Endothelial cell of umbilical vein (primary cell): ENCODE results near the gene CES1. TPM values are rescaled to one million over a fixed set of nuclear protein-coding genes. Genes with fewer than 3 reads are reported as not detected.

ENCODE experiments used
- BruUV-seq: library from RNA; stranded (reverse); fragments of 400-500 nt; replicated peaks from 2 replicates; lab custom pipeline; 2021; lab: Mats Ljungman, UMichigan
- CTCF ChIA-PET: fragments of 300-600, 350-600 bp; sonication (Branson Sonifier 250); formaldehyde crosslinking; loops from one replicate; lab custom pipeline; 2021; ENCODE audit warnings: antibody characterized with exemption, inconsistent platforms; lab: Charles Lee
- POLR2A ChIA-PET: fragments of 300-600, 350-600 bp; sonication (Branson Sonifier 250); formaldehyde crosslinking; loops from one replicate; lab custom pipeline; 2021; ENCODE audit warnings: antibody characterized with exemption, inconsistent platforms; lab: Charles Lee
- DNase-seq: peaks from one replicate; pipeline ENCODE4 v3.0.0-alpha.2; 2011; ENCODE audit warnings: low read depth, low spot score
- FAIRE-seq: peaks from 2 replicates; lab custom pipeline; 2011; peaks lifted over from hg19 to GRCh38; lab: Jason Lieb, UNC
- H2AFZ ChIP-seq: 2 replicates; pipeline ENCODE4 v1.6.0; 2012; ENCODE audit warnings: low read depth, low read length, control low read depth, inconsistent platforms
- H3K27ac ChIP-seq: 2 replicates; pipeline ENCODE4 v1.5.1; 2011; ENCODE audit warnings: low read depth, mild to moderate bottlenecking, control low read depth, low read length, moderate library complexity; ENCODE audit not compliant: insufficient read depth
- H3K27me3 ChIP-seq, 2 experiments: 2 replicates each; pipeline versions ENCODE4 v1.6.0 to v1.6.1; 2011; ENCODE audit warnings: low read length in 2 of 2, mixed read lengths in 1 of 2; ENCODE audit not compliant: control insufficient read depth in 2 of 2, insufficient read depth in 2 of 2
- H3K36me3 ChIP-seq, 2 experiments: 2 replicates in 1 of 2; 3 replicates in 1 of 2; pipeline ENCODE4 v1.5.1; 2011; ENCODE audit warnings: low read length in 2 of 2, mild to moderate bottlenecking in 1 of 2, moderate library complexity in 1 of 2; ENCODE audit not compliant: control insufficient read depth in 2 of 2, insufficient read depth in 2 of 2; ENCODE audit errors: extremely low read depth in 1 of 2
- H3K4me1 ChIP-seq: 3 replicates; pipeline ENCODE4 v1.5.1; 2011; ENCODE audit warnings: mild to moderate bottlenecking, low read length; ENCODE audit not compliant: control insufficient read depth, insufficient read depth; ENCODE audit errors: extremely low read depth
- H3K4me2 ChIP-seq: 2 replicates; pipeline ENCODE4 v1.6.1; 2011; ENCODE audit warnings: low read length, control low read depth, mixed read lengths; ENCODE audit not compliant: insufficient read depth
- H3K4me3 ChIP-seq, 3 experiments: fragments of 200-600 bp in 1 of 3; sonication (generic), shearing (Covaris generic) in 1 of 3; replicated peaks in 1 of 3; 2 replicates each; pipeline ENCODE4 v1.5.1; 2011 to 2016; ENCODE audit warnings: control low read depth in 3 of 3, low read length in 3 of 3, mild to moderate bottlenecking in 2 of 3, inconsistent platforms in 1 of 3, low read depth in 1 of 3, moderate library complexity in 1 of 3; ENCODE audit not compliant: insufficient read depth in 1 of 3
- H3K79me2 ChIP-seq: 2 replicates; pipeline ENCODE4 v1.6.0; 2012; ENCODE audit warnings: low read length, inconsistent platforms; ENCODE audit not compliant: control insufficient read depth, insufficient read depth
- H3K9ac ChIP-seq: replicated peaks from 2 replicates; pipeline ENCODE3; 2011; ENCODE audit warnings: low read length, control low read depth; ENCODE audit not compliant: insufficient read depth; ENCODE audit errors: extremely low read depth
- H3K9me1 ChIP-seq: replicated peaks from 3 replicates; pipeline ENCODE4 v1.6.0; 2011; ENCODE audit warnings: mild to moderate bottlenecking, low read length; ENCODE audit not compliant: control insufficient read depth, insufficient read depth; ENCODE audit errors: extremely low read depth
- H3K9me3 ChIP-seq: replicated peaks from 2 replicates; pipeline ENCODE4 v1.5.1; 2012; ENCODE audit warnings: low read length, inconsistent platforms; ENCODE audit not compliant: control insufficient read depth, insufficient read depth
- H4K20me1 ChIP-seq: replicated peaks from 2 replicates; pipeline ENCODE3; 2011; ENCODE audit warnings: mild to moderate bottlenecking, low read length; ENCODE audit not compliant: control insufficient read depth, insufficient read depth; ENCODE audit errors: extremely low read depth
- CTCF ChIP-seq, 2 donors: IDR thresholded peaks; 1 replicate in 1 of 2; 2 replicates in 1 of 2; pipeline ENCODE4 v1.5.1; 2011; ENCODE audit warnings: low read length in 2 of 2, mild to moderate bottlenecking in 2 of 2, moderate library complexity in 2 of 2, control low read depth in 1 of 2, inconsistent platforms in 1 of 2, low read depth in 1 of 2; ENCODE audit not compliant: insufficient read depth in 1 of 2; ENCODE audit errors: extremely low read depth in 1 of 2
- EZH2 ChIP-seq: IDR thresholded peaks from 2 replicates; pipeline ENCODE4 v1.6.1; 2012; ENCODE audit warnings: borderline replicate concordance, low read depth, mild to moderate bottlenecking, moderate library complexity, low read length, inconsistent platforms; ENCODE audit not compliant: severe bottlenecking
- GATA2 ChIP-seq: IDR thresholded peaks from 2 replicates; pipeline ENCODE4 v1.7.0; 2011; ENCODE audit warnings: low read depth, mild to moderate bottlenecking, moderate library complexity, mixed read lengths, low read length; ENCODE audit not compliant: insufficient read length, insufficient read depth
- MAX ChIP-seq: IDR thresholded peaks from 2 replicates; pipeline ENCODE4 v1.6.1; 2011; ENCODE audit not compliant: insufficient read depth, insufficient read length
- MYC ChIP-seq: IDR thresholded peaks from one replicate; pipeline ENCODE4 v1.6.1; 2011; ENCODE audit warnings: mild to moderate bottlenecking, low read depth, low read length
- dilution Hi-C: fragments of 300-500 bp; cut with MboI; formaldehyde crosslinking; loops from one replicate; pipeline ENCODE4 v1.15.0; 2019; ENCODE audit warnings: low sequenced_read_pairs; ENCODE audit not compliant: extremely low pct_ligation_motif_present
- intact Hi-C: fragments of 100-400 bp; cut with micrococcal nuclease; formaldehyde crosslinking; loops from one replicate; pipeline ENCODE4 v1.10.0; 2022
- polyA plus RNA-seq, 4 experiments: library from polyadenylated mRNA; depleted of rRNA in 3 of 4; stranded (reverse) in 3 of 4; unstranded in 1 of 4; fragments of >200 nt; gene quantifications; 2 replicates each; pipeline versions ENCODE4 v1.2.1 to v1.2.3, GENCODE V29; 2011 to 2012; ENCODE audit warnings: missing spikeins in 1 of 4
- total RNA-seq: library from RNA; stranded (reverse); gene quantifications from 2 replicates; pipeline ENCODE4 v1.2.3, GENCODE V29; 2021

CES1 gene
- total and polyA plus RNA-seq, 2 donors (not counting 3 experiments of a cell fraction or from before 2014, with no cell fraction given): not detected

- dilution Hi-C loops: loop anchor here (25.0 kb wide), 1 partner anchor 112 kb away; no protein-coding TSS in a partner anchor
- no peak overlapping the region for H3K4me2 ChIP-seq
- no peaks in the 10 kb centered on the region for H3K9me1 ChIP-seq
- H3K9ac ChIP-seq: no peak overlapping the region
- no peak overlapping the region for H3K4me3 ChIP-seq
- H3K27me3 ChIP-seq: no peaks in the 10 kb centered on the region
- intact Hi-C loops: loop anchor here (10.0 kb wide), 1 partner anchor 465 kb away; no protein-coding TSS in a partner anchor
- ChIA-PET CTCF (interaction anchor here (1.2 kb wide), 1 partner anchor 10 kb away, joined by 3 read pairs; no protein-coding TSS in a partner anchor), POLR2A (no interaction called here)
- FAIRE-seq (no peak), DNase-seq (no peak)
- no peak overlapping the region for H3K27ac ChIP-seq
- H3K9me3 ChIP-seq: no peaks in the 10 kb centered on the region
- H2AFZ ChIP-seq: no peak overlapping the region
- no peaks in the 10 kb centered on the region for H4K20me1 ChIP-seq
- no peak for TF ChIP-seq CTCF (IDR thresholded peaks at IDR 0.05; ENCODE audit: extremely low read depth in 1 of 2, insufficient read depth in 1 of 2, low read depth in 1 of 2, low read length in 2 of 2)
- H3K36me3 ChIP-seq: no peaks in the 10 kb centered on the region
- BruUV-seq: no TSS peak
- no peaks in the 10 kb centered on the region for H3K4me1 ChIP-seq
- no peaks in the 10 kb centered on the region for H3K79me2 ChIP-seq
Measured at GRCh38 chr16:55849536-55849935, 16.6 kb upstream of the CES1 start.

- FAIRE-seq (no peak), DNase-seq (no peak)
- H3K79me2 ChIP-seq: no peaks in the 10 kb centered on the region
- no peaks in the 10 kb centered on the region for H3K4me1 ChIP-seq
- H3K4me2 ChIP-seq: no peak overlapping the region
- TF ChIP-seq MYC: no peak
- no peak for TF ChIP-seq GATA2
- no peak for TF ChIP-seq EZH2
- TF ChIP-seq MAX: no peak
- no peaks in the 10 kb centered on the region for H4K20me1 ChIP-seq
- ChIA-PET POLR2A (no interaction called here), CTCF (interaction anchor here (1.3 to 3.1 kb wide), 2 partner anchors 134 to 142 kb away, joined by 3 to 8 read pairs; no protein-coding TSS in a partner anchor)
- H3K9ac ChIP-seq: no peak overlapping the region
- dilution Hi-C loops (loop anchor here (25.0 kb wide), 1 partner anchor 109 kb away; no protein-coding TSS in a partner anchor), intact Hi-C loops (loop anchor here (10.0 kb wide), 1 partner anchor 468 kb away; no protein-coding TSS in a partner anchor)
- BruUV-seq: no TSS peak
- no peak overlapping the region for H3K4me3 ChIP-seq
- no peaks in the 10 kb centered on the region for H3K36me3 ChIP-seq
- H3K27ac ChIP-seq: no peak overlapping the region
- no peaks in the 10 kb centered on the region for H3K9me3 ChIP-seq
- H3K9me1 ChIP-seq: no peaks in the 10 kb centered on the region
- no peaks in the 10 kb centered on the region for H3K27me3 ChIP-seq
- H2AFZ ChIP-seq: no peak overlapping the region
Measured at GRCh38 chr16:55846598-55847346, 13.9 kb upstream of the CES1 start.
